Mesendoderm (in vitro differentiated cells): ENCODE results near the gene TSHZ1.

Source experiments
- DNase-seq: peaks from one replicate; pipeline ENCODE4 v3.0.0; 2013
- H2AK5ac ChIP-seq: 2 replicates; pipeline ENCODE4 v1.6.1; 2013; ENCODE audit warnings: low read length, inconsistent platforms
- H2BK120ac ChIP-seq: 2 replicates; pipeline ENCODE4 v1.6.1; 2013; ENCODE audit warnings: low read depth, mild to moderate bottlenecking, low read length, moderate library complexity, mixed read lengths
- H2BK15ac ChIP-seq: replicated peaks from 2 replicates; pipeline ENCODE4 v1.6.1; 2013; ENCODE audit warnings: low read depth, mild to moderate bottlenecking, moderate library complexity
- H2BK5ac ChIP-seq: 2 replicates; pipeline ENCODE4 v1.6.1; 2013; ENCODE audit warnings: low read length, inconsistent platforms
- H3K18ac ChIP-seq: 2 replicates; pipeline ENCODE4 v1.6.1; 2013; ENCODE audit warnings: mild to moderate bottlenecking, low read length, mixed read lengths
- H3K23ac ChIP-seq: one replicate; pipeline ENCODE4 v1.6.1; 2013; ENCODE audit warnings: low read length
- H3K27ac ChIP-seq: 2 replicates; pipeline ENCODE4 v1.5.1; 2013; ENCODE audit warnings: low read depth, mild to moderate bottlenecking, inconsistent platforms, low read length, moderate library complexity
- H3K27me3 ChIP-seq: 2 replicates; pipeline ENCODE4 v1.6.1; 2013; ENCODE audit warnings: low read length, control low read depth, mild to moderate bottlenecking, inconsistent platforms; ENCODE audit not compliant: insufficient read depth, poor library complexity
- H3K36me3 ChIP-seq: 2 replicates; pipeline ENCODE4 v1.6.1; 2013; ENCODE audit warnings: low read length, inconsistent platforms; ENCODE audit not compliant: control insufficient read depth, insufficient read depth
- H3K4ac ChIP-seq: one replicate; pipeline ENCODE4 v1.6.1; 2013; ENCODE audit warnings: low read depth, mild to moderate bottlenecking, low read length, moderate library complexity
- H3K4me1 ChIP-seq: 2 replicates; pipeline ENCODE4 v1.6.1; 2013; ENCODE audit warnings: low read depth, low read length, inconsistent platforms; ENCODE audit not compliant: control insufficient read depth
- H3K4me2 ChIP-seq: 2 replicates; pipeline ENCODE4 v1.6.1; 2013; ENCODE audit warnings: low read length
- H3K4me3 ChIP-seq: 2 replicates; pipeline ENCODE4 v1.5.1; 2013; ENCODE audit warnings: mild to moderate bottlenecking, low read length
- H3K56ac ChIP-seq: one replicate; pipeline ENCODE4 v1.6.1; 2013; ENCODE audit warnings: low read length
- H3K79me1 ChIP-seq: 2 replicates; pipeline ENCODE4 v1.6.1; 2013; ENCODE audit warnings: low read length, inconsistent platforms
- H3K79me2 ChIP-seq: 2 replicates; pipeline ENCODE4 v1.6.1; 2013; ENCODE audit warnings: mild to moderate bottlenecking, low read length; ENCODE audit not compliant: control insufficient read depth, insufficient read depth
- H3K9ac ChIP-seq: 2 replicates; pipeline ENCODE4 v1.6.1; 2013; ENCODE audit warnings: low read length, inconsistent platforms
- H4K5ac ChIP-seq: one replicate; pipeline ENCODE4 v1.6.1; 2013; ENCODE audit warnings: low read length
- H4K8ac ChIP-seq: one replicate; pipeline ENCODE4 v1.6.1; 2013; ENCODE audit warnings: low read depth, mild to moderate bottlenecking, control low read depth, low read length, moderate library complexity
- WGBS: extraction: QIAGEN DNeasy Blood & Tissue Kit; methylation state at CpG from one replicate; pipeline ENCODE4 v1.1.7; 2013; ENCODE audit warnings: low lambda C conversion rate, missing lambda C conversion rate; ENCODE audit not compliant: insufficient coverage; ENCODE audit errors: extremely low coverage; 5-methylcytosine and 5-hydroxymethylcytosine counted together

The TSHZ1 gene

DNA sequence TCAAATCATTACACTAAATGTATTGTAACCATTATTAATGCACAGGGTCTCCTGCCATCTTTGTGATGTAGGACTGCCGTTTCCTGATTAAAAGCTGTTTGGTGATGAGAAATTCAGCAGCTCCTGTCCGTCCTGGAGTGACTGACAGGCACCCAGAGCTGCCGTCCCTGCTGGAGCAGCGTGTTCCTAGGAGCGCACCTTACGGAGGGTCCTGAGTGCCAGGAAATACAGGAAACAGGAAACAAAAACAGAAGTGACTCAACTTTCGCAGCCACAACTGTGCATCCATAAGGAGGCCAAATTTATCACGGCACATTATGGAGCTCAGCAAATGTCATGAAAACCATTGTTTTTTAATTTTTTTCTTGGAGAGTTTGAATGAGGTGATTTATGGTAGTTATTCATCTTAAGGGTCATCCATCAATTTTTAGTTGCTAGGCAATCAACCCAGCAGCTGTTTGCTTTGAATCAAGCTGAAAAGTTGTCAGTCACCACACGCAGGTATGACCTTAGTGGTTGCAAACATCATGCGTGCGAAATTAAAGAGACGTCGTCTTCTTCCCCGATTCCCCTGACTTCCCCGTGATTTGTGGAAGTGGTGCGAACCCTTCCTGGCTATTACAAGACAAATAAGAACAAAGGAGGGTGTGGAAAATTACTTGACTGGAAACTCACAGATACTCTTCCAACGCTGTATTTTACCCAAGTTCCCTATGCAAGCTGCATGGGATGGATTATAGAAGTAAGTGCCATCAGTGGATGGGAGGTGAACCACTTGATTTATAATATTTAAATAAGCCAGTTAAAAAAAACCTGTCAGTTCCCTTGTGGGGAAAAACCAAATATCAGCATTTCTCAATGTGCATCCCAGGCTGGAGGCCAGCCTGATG, 19.8 kb downstream of the TSHZ1 start:
- H4K8ac ChIP-seq: no peak overlapping the region
- H3K9ac ChIP-seq: no peak overlapping the region
- H3K4me1 ChIP-seq: no peaks in the 10 kb centered on the region
- no peak overlapping the region for H2BK5ac ChIP-seq
- no peak overlapping the region for H3K56ac ChIP-seq
- no CpG with 5 or more reads among the region's 17 CpGs for WGBS
- no peak overlapping the region for H3K4me3 ChIP-seq
- H4K5ac ChIP-seq: no peak overlapping the region
- H3K36me3 ChIP-seq: no peaks in the 10 kb centered on the region
- H3K18ac ChIP-seq: no peak overlapping the region
- no peak overlapping the region for H3K23ac ChIP-seq
- H3K79me1 ChIP-seq: no peaks in the 10 kb centered on the region
- H3K27me3 ChIP-seq: no peaks in the 10 kb centered on the region
- H3K4ac ChIP-seq: no peak overlapping the region
- H3K27ac ChIP-seq: no peak overlapping the region
- H3K79me2 ChIP-seq: no peaks in the 10 kb centered on the region
- no peak overlapping the region for H2BK120ac ChIP-seq
- no peak overlapping the region for H3K4me2 ChIP-seq
- no peak overlapping the region for H2BK15ac ChIP-seq
- no peak overlapping the region for H2AK5ac ChIP-seq
- no peak for DNase-seq

DNA sequence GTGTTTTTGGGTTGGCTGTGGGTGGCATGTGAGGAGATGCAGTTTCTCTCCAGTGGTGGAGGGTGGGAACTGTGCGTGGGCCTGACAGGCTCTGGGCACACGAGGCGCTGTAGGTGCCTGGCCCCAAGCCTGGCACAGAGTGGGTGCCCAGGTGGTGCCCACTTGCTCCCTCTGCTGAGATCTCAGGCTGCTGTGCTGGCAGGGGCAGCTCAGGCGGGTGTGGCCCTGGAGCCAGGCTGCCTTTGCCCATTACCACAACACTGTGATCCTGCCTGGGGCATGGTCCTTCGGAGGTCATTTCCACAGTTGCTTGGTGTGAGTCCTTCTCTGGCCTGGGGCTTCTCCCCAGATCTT, 20.4 kb downstream of the TSHZ1 start:
- no peak overlapping the region for H3K23ac ChIP-seq
- no peak overlapping the region for H3K27ac ChIP-seq
- no peak overlapping the region for H2BK5ac ChIP-seq
- no peak overlapping the region for H3K18ac ChIP-seq
- H3K36me3 ChIP-seq: no peaks in the 10 kb centered on the region
- H3K9ac ChIP-seq: no peak overlapping the region
- no peaks in the 10 kb centered on the region for H3K79me1 ChIP-seq
- no peaks in the 10 kb centered on the region for H3K79me2 ChIP-seq
- H3K4me1 ChIP-seq: no peaks in the 10 kb centered on the region
- no peak overlapping the region for H3K4me2 ChIP-seq
- no peak overlapping the region for H4K8ac ChIP-seq
- no peak overlapping the region for H3K4ac ChIP-seq
- no peak for DNase-seq
- H3K4me3 ChIP-seq: no peak overlapping the region
- H4K5ac ChIP-seq: no peak overlapping the region
- H2BK120ac ChIP-seq: no peak overlapping the region
- no CpG with 5 or more reads among the region's 5 CpGs for WGBS
- H3K56ac ChIP-seq: no peak overlapping the region
- H3K27me3 ChIP-seq: no peaks in the 10 kb centered on the region
- H2BK15ac ChIP-seq: no peak overlapping the region
- no peak overlapping the region for H2AK5ac ChIP-seq

DNA sequence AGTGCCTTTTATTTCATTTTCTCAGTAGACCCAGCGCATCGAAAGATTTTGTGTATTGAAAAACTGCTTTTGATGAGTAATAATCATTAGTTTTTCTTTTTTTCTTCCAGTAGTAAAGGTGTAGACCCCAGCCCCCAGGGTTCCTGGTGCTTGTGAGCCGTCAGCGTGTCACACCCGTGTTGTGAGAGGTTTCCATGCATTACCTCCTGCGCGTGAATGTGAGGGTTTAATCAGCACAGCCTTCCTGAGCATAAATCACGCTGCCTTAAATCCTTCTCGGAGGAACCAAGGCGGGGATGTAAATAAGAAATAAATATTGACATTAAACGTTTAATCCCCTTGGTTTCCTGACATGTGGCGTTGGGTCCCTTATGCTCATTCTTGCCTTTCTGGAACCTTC, 24.3 kb downstream of the TSHZ1 start:
- H2BK120ac ChIP-seq: no peak overlapping the region
- no peak overlapping the region for H3K4me2 ChIP-seq
- no peak overlapping the region for H3K27ac ChIP-seq
- no peak overlapping the region for H4K5ac ChIP-seq
- WGBS: no CpG with 5 or more reads among the region's 12 CpGs
- H4K8ac ChIP-seq: no peak overlapping the region
- H3K9ac ChIP-seq: no peak overlapping the region
- no peak overlapping the region for H3K4ac ChIP-seq
- H2AK5ac ChIP-seq: no peak overlapping the region
- no peak overlapping the region for H2BK5ac ChIP-seq
- H3K36me3 ChIP-seq: no peaks in the 10 kb centered on the region
- H3K4me3 ChIP-seq: no peak overlapping the region
- H3K27me3 ChIP-seq: no peaks in the 10 kb centered on the region
- no peak overlapping the region for H3K56ac ChIP-seq
- DNase-seq: no peak
- no peaks in the 10 kb centered on the region for H3K79me1 ChIP-seq
- no peak overlapping the region for H3K18ac ChIP-seq
- no peak overlapping the region for H3K23ac ChIP-seq
- H2BK15ac ChIP-seq: no peak overlapping the region
- H3K79me2 ChIP-seq: no peaks in the 10 kb centered on the region
- H3K4me1 ChIP-seq: no peaks in the 10 kb centered on the region

DNA sequence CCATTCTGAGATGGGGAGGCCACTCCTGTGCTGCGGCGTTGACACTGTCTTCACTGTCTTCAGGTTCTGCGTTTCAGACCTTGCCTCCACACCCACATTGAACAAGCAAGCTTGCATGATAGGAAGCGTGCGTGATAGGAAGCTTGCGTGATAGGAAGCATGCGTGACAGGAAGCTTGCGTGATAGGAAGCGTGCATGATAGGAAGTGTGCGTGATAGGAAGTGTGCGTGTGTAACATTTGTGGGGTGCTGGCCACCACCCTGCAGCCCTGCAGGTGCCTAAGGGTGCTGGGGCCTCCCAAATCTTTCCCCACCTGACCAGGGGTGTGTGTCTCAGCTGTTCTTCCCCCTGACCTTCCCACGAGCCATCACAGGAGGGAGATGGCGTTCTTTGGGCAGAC, 25.3 kb downstream of the TSHZ1 start:
- DNase-seq: no peak
- no peak overlapping the region for H2BK5ac ChIP-seq
- no peak overlapping the region for H2BK120ac ChIP-seq
- no peaks in the 10 kb centered on the region for H3K27me3 ChIP-seq
- H4K5ac ChIP-seq: no peak overlapping the region
- no peak overlapping the region for H3K4ac ChIP-seq
- no peak overlapping the region for H3K23ac ChIP-seq
- no CpG with 5 or more reads among the region's 13 CpGs for WGBS
- H3K4me3 ChIP-seq: no peak overlapping the region
- H3K9ac ChIP-seq: no peak overlapping the region
- H3K36me3 ChIP-seq: no peaks in the 10 kb centered on the region
- H2BK15ac ChIP-seq: no peak overlapping the region
- H3K79me2 ChIP-seq: no peaks in the 10 kb centered on the region
- no peaks in the 10 kb centered on the region for H3K79me1 ChIP-seq
- no peak overlapping the region for H3K4me2 ChIP-seq
- no peak overlapping the region for H4K8ac ChIP-seq
- no peak overlapping the region for H3K18ac ChIP-seq
- H3K4me1 ChIP-seq: no peaks in the 10 kb centered on the region
- no peak overlapping the region for H2AK5ac ChIP-seq
- no peak overlapping the region for H3K56ac ChIP-seq
- H3K27ac ChIP-seq: no peak overlapping the region

DNA sequence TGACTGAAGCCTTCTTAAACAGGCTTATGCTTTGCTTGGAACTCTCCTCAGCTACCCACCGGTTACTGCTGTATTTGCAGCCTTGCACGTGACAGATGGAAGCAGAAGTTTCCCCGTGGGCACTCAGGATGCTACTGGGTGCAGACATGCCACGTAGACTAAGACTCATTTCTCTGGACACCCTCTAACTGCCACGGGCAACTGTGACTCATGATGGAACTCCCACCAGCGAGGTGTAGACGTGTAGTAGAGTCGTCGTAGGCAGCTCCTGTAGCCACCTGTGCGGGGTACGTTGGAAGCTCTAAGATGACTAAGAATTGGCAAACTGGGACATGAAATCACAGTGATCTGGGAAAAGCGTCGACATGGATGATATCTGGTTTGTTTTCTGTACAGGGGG, 27.5 kb downstream of the TSHZ1 start:
- Histone ChIP-seq H3K9ac (no peak overlapping the region), H3K23ac (no peak overlapping the region), H3K27me3 (no peaks in the 10 kb centered on the region), H3K4ac (no peak overlapping the region), H3K4me3 (no peak overlapping the region), H4K5ac (no peak overlapping the region), H2BK120ac (no peak overlapping the region), H3K79me1 (no peaks in the 10 kb centered on the region), H3K36me3 (no peaks in the 10 kb centered on the region), H3K4me1 (no peaks in the 10 kb centered on the region), H4K8ac (no peak overlapping the region), H2BK15ac (no peak overlapping the region), H3K56ac (no peak overlapping the region), H2AK5ac (no peak overlapping the region), H3K18ac (no peak overlapping the region), H3K79me2 (no peaks in the 10 kb centered on the region), H3K27ac (no peak overlapping the region), H3K4me2 (no peak overlapping the region), H2BK5ac (no peak overlapping the region)
- no CpG with 5 or more reads among the region's 13 CpGs for WGBS
- DNase-seq: no peak

DNA sequence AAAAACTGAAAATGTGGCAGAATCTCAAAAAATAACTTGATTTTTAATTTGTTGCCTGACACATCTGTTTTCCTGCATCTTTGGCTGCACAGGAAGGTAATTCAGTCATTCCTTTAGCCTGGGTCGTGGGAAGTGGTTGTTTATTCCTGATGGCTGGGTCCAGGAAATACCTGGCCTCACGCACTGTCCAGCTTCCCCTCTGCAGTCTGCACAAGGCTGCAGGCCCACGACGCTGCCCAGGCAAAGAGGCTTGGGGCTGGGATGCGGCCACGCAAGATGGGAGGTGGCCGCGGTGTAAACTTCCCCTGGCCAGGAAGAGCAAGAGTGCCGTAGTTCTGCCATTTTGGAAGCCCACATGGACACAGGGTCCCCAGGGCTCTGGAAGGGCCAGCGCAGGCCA, 28.2 kb downstream of the TSHZ1 start:
- H3K4me3 ChIP-seq: no peak overlapping the region
- WGBS: no CpG with 5 or more reads among the region's 10 CpGs
- H3K9ac ChIP-seq: no peak overlapping the region
- H3K79me2 ChIP-seq: no peaks in the 10 kb centered on the region
- no peaks in the 10 kb centered on the region for H3K4me1 ChIP-seq
- no peak overlapping the region for H3K18ac ChIP-seq
- H3K79me1 ChIP-seq: no peaks in the 10 kb centered on the region
- H2BK15ac ChIP-seq: no peak overlapping the region
- H3K4me2 ChIP-seq: no peak overlapping the region
- H3K36me3 ChIP-seq: no peaks in the 10 kb centered on the region
- H2BK5ac ChIP-seq: no peak overlapping the region
- H3K56ac ChIP-seq: no peak overlapping the region
- H3K4ac ChIP-seq: no peak overlapping the region
- no peak overlapping the region for H2BK120ac ChIP-seq
- no peaks in the 10 kb centered on the region for H3K27me3 ChIP-seq
- H2AK5ac ChIP-seq: no peak overlapping the region
- H3K27ac ChIP-seq: no peak overlapping the region
- no peak overlapping the region for H3K23ac ChIP-seq
- no peak overlapping the region for H4K5ac ChIP-seq
- DNase-seq: no peak
- H4K8ac ChIP-seq: no peak overlapping the region
